DMS 273 (cell line): ENCODE measurements around the gene DYNC2H1.

Source experiments
- DNase-seq: peaks from one replicate; lab custom pipeline; 2025; ENCODE audit not compliant: unreplicated experiment; lab: John Stamatoyannopoulos, UW

DYNC2H1 gene

GRCh38 chr11:103450241-103450640, 341.0 kb downstream of the DYNC2H1 start:
- DNase-seq, result no peak

GRCh38 chr11:103453126-103453525, 343.9 kb downstream of the DYNC2H1 start:
- no peak for DNase-seq

GRCh38 chr11:103453915-103454709, 344.9 kb downstream of the DYNC2H1 start:
- no peak for DNase-seq

GRCh38 chr11:103464420-103464819, 355.2 kb downstream of the DYNC2H1 start:
- DNase-seq, result no peak

- no peak for DNase-seq
Observed at GRCh38 chr11:103465555-103466140, 356.4 kb downstream of the DYNC2H1 start.

GRCh38 chr11:103471546-103471945, 362.3 kb downstream of the DYNC2H1 start:
- no peak for DNase-seq

- DNase-seq, result no peak
Observed at GRCh38 chr11:103476874-103477273, 367.6 kb downstream of the DYNC2H1 start.

GRCh38 chr11:103480421-103480820, 371.2 kb downstream of the DYNC2H1 start:
- DNase-seq, result no peak

- DNase-seq, result no peak
Observed at GRCh38 chr11:103483996-103484395, 374.8 kb downstream of the DYNC2H1 start.

GRCh38 chr11:103484545-103484944, 375.3 kb downstream of the DYNC2H1 start:
- peak; percentile 22 for DNase-seq

GRCh38 chr11:103486604-103487003, 377.4 kb downstream of the DYNC2H1 start:
- no peak for DNase-seq

GRCh38 chr11:103487113-103487512, 377.9 kb downstream of the DYNC2H1 start:
- no peak for DNase-seq

GRCh38 chr11:103488031-103488461, 378.8 kb downstream of the DYNC2H1 start:
- no peak for DNase-seq

GRCh38 chr11:103488579-103488978, 379.4 kb downstream of the DYNC2H1 start:
- no peak for DNase-seq

- DNase-seq, result no peak
Observed at GRCh38 chr11:103491777-103492176, 382.6 kb downstream of the DYNC2H1 start.

- DNase-seq, result no peak
Observed at GRCh38 chr11:103494491-103494890, 385.3 kb downstream of the DYNC2H1 start.

- DNase-seq, result peak; percentile 44
Observed at GRCh38 chr11:103497268-103497667, 388.0 kb downstream of the DYNC2H1 start.

GRCh38 chr11:103499710-103500340, 390.6 kb downstream of the DYNC2H1 start:
- no peak for DNase-seq

- DNase-seq, result no peak
Observed at GRCh38 chr11:103515283-103515682, 406.1 kb downstream of the DYNC2H1 start.

- DNase-seq, result no peak
Observed at GRCh38 chr11:103520792-103521191, 411.6 kb downstream of the DYNC2H1 start.

- no peak for DNase-seq
Observed at GRCh38 chr11:103525069-103525468, 415.8 kb downstream of the DYNC2H1 start.

GRCh38 chr11:103528046-103528445, 418.8 kb downstream of the DYNC2H1 start:
- DNase-seq, result no peak
